Thyroid gland (tissue), 4 donors: ENCODE results near the gene USP34. TPM values are rescaled to one million over a fixed set of nuclear protein-coding genes. Genes with fewer than 3 reads are reported as not detected.

Experiments used
- DNase-seq, 2 donors: peaks; one replicate each; pipeline ENCODE4 v3.0.0-alpha.2; 2019
- H3K27ac ChIP-seq, 3 donors: fragments of 200-600 bp; sonication (generic); 1 replicate in 2 of 3; 2 replicates in 1 of 3; pipeline ENCODE4 v1.5.1; 2016 to 2019; ENCODE audit warnings: mild to moderate bottlenecking in 1 of 3, moderate library complexity in 1 of 3
- H3K27me3 ChIP-seq: fragments of 200-600 bp; sonication (generic); one replicate; pipeline ENCODE4 v1.5.1; 2019
- H3K36me3 ChIP-seq, 2 donors: fragments of 200-600 bp; sonication (generic); one replicate each; pipeline ENCODE4 v1.5.1; 2016 to 2019
- H3K4me1 ChIP-seq, 2 donors: fragments of 200-600 bp; sonication (generic); one replicate each; pipeline ENCODE4 v1.5.1; 2017 to 2019
- H3K4me3 ChIP-seq, 3 donors: fragments of 200-600 bp; sonication (generic); replicated peaks in 1 of 3; 1 replicate in 2 of 3; 2 replicates in 1 of 3; pipeline ENCODE4 v1.5.1; 2016; ENCODE audit warnings: mild to moderate bottlenecking in 1 of 3
- H3K9me3 ChIP-seq: fragments of 200-600 bp; sonication (generic); one replicate; pipeline ENCODE4 v1.5.1; 2017
- POLR2A ChIP-seq, 2 donors: fragments of 450-650 bp; IDR thresholded peaks; one replicate each; pipeline ENCODE4 v1.6.1; 2017; ENCODE audit warnings: antibody characterized with exemption in 2 of 2, mild to moderate bottlenecking in 2 of 2, moderate library complexity in 1 of 2
- WGBS, 2 donors: methylation state at CpG; one replicate each; pipeline ENCODE4 v1.1.5; 2017; 5-methylcytosine and 5-hydroxymethylcytosine counted together
- intact Hi-C: fragments of 100-400 bp; cut with DNase I; formaldehyde crosslinking; loops from one replicate; pipeline ENCODE4 v1.15.1; 2023
- total RNA-seq, 4 donors: library from RNA; depleted of rRNA; stranded (reverse); fragments of >200 nt; gene quantifications; one replicate each; pipeline ENCODE4 v1.2.3, GENCODE V29; 2016
- TF ChIP-seq, protein P1 (sequence below), 6 experiments: fragments of 200-600 bp in 3 of 6; fragments of 450-650 bp in 3 of 6; sonication (generic) in 3 of 6; IDR thresholded peaks; one replicate each; pipeline ENCODE4 v1.5.1; 2016 to 2019; ENCODE audit warnings: antibody characterized with exemption in 6 of 6, mild to moderate bottlenecking in 2 of 6, inconsistent platforms in 1 of 6, moderate library complexity in 1 of 6

Gene USP34
- total RNA-seq, 4 donors from 2014 or later = 171 to 271 (median 231) TPM

DNA sequence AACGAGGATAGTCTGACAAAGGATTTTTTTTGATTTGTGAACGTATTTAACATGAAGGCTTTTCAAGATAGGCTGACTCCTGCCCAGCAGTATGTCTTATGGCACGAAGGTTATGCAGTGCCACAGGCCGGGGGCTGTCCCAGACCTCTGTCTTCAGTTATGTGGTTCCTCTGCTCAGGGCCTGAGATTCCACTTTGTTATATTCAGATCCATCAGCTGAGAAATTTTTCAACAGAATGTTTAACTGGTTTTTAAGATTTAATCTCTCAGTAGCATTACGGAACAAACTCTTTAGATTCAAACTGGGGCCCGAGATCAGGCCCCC, 288.9 kb downstream of the USP34 start:
- no peak for TF ChIP-seq POLR2A (IDR thresholded peaks at IDR 0.05)
- TF ChIP-seq, protein P1, sequence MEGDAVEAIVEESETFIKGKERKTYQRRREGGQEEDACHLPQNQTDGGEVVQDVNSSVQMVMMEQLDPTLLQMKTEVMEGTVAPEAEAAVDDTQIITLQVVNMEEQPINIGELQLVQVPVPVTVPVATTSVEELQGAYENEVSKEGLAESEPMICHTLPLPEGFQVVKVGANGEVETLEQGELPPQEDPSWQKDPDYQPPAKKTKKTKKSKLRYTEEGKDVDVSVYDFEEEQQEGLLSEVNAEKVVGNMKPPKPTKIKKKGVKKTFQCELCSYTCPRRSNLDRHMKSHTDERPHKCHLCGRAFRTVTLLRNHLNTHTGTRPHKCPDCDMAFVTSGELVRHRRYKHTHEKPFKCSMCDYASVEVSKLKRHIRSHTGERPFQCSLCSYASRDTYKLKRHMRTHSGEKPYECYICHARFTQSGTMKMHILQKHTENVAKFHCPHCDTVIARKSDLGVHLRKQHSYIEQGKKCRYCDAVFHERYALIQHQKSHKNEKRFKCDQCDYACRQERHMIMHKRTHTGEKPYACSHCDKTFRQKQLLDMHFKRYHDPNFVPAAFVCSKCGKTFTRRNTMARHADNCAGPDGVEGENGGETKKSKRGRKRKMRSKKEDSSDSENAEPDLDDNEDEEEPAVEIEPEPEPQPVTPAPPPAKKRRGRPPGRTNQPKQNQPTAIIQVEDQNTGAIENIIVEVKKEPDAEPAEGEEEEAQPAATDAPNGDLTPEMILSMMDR (IDR thresholded peaks at IDR 0.05) = no peak

DNA sequence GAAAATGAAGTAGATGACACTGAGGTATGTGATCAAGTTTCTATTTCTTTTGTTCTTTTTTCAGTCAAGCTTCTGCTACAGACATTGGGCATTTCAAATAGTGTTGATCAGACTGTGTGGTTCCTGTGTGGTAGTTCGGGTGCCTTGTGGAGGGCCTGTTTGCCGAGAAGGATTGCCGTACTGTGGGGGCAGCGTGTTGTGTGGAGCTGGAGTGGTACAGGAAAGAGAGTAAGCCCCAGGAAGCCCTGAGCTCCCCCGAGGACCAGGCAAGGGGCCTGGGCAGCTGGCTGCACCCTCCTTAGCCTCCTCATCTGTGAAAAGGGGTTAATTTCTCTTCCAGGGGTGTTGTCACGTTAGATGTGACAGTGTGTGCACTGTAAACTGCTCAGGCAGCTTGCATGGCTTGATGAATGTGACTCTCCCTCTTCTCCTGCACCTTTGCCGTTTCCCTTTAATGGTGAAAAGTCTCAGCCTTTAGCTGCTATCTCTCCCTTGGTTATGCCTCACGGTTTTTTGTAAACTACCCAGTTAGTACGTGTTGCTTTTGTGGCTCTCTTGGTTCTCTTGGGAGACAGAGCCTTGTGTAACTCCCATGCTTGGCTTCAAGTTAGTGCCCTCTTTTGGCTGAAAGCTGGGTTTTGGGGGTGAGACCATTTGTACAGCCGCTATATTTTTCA, 289.4 kb downstream of the USP34 start:
- H3K4me1 ChIP-seq = peaks cover 34 to 42% of the 10 kb centered on the region in 2 donors
- TF ChIP-seq POLR2A (IDR thresholded peaks at IDR 0.05) = no peak
- TF ChIP-seq, protein P1 (IDR thresholded peaks at IDR 0.05) = no peak
- H3K4me3 ChIP-seq = no peak overlapping the region
- H3K27ac ChIP-seq = peak overlapping the region in 2 of 3 donors; percentile 2 to 69
- DNase-seq = no peak
- WGBS, 2 donors = 58 to 63% methylated on average over 10 of the region's 10 CpGs
- intact Hi-C loops = no loop called here
- H3K9me3 ChIP-seq = no peaks in the 10 kb centered on the region
- peaks cover 34 to 40% of the 10 kb centered on the region in 2 donors for H3K36me3 ChIP-seq
- no peaks in the 10 kb centered on the region for H3K27me3 ChIP-seq

More for the DNA sequence above, 288.9 kb downstream of the USP34 start:
- no peak overlapping the region for H3K4me3 ChIP-seq
- intact Hi-C loops = no loop called here
- H3K27ac ChIP-seq = peak overlapping the region in 2 of 3 donors; percentile 2 to 69
- H3K9me3 ChIP-seq = no peaks in the 10 kb centered on the region
- no peak for DNase-seq
- H3K36me3 ChIP-seq = peaks cover 39 to 45% of the 10 kb centered on the region in 2 donors
- H3K27me3 ChIP-seq = no peaks in the 10 kb centered on the region
- WGBS, 2 donors = 84 to 87% methylated on average over 6 of the region's 6 CpGs
- H3K4me1 ChIP-seq = peaks cover 34 to 42% of the 10 kb centered on the region in 2 donors

DNA sequence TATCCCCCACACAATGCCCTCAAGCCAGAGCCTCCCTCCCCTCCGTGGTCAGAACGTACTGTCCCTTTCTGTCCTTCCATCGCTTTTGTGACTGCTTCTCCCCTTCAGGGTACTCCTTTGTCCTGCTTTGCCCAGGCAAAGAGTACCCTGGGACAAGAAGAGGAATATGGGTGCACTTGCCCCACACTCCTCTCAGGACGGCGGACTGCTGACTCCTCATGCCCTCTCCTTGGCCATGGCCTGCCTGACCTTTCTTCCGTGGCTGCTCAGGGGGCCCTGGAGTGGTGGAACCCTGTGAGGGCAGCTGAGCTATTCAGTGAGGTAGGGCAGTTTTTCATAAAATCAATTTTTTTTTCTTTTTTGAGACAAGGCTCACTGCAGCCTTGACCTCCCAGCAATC, 290.2 kb downstream of the USP34 start:
- H3K4me3 ChIP-seq = no peak overlapping the region
- peaks cover 28 to 32% of the 10 kb centered on the region in 2 donors for H3K36me3 ChIP-seq
- peaks cover 34 to 42% of the 10 kb centered on the region in 2 donors for H3K4me1 ChIP-seq
- no peak for DNase-seq
- H3K27me3 ChIP-seq = no peaks in the 10 kb centered on the region
- TF ChIP-seq, protein P1 (IDR thresholded peaks at IDR 0.05) = no peak
- no peak for TF ChIP-seq POLR2A (IDR thresholded peaks at IDR 0.05)
- H3K9me3 ChIP-seq = no peaks in the 10 kb centered on the region
- peak overlapping the region in 2 of 3 donors; percentile 22 to 69 for H3K27ac ChIP-seq
- WGBS, 2 donors = 89 to 99% methylated on average over 6 of the region's 6 CpGs
- intact Hi-C loops = no loop called here

DNA sequence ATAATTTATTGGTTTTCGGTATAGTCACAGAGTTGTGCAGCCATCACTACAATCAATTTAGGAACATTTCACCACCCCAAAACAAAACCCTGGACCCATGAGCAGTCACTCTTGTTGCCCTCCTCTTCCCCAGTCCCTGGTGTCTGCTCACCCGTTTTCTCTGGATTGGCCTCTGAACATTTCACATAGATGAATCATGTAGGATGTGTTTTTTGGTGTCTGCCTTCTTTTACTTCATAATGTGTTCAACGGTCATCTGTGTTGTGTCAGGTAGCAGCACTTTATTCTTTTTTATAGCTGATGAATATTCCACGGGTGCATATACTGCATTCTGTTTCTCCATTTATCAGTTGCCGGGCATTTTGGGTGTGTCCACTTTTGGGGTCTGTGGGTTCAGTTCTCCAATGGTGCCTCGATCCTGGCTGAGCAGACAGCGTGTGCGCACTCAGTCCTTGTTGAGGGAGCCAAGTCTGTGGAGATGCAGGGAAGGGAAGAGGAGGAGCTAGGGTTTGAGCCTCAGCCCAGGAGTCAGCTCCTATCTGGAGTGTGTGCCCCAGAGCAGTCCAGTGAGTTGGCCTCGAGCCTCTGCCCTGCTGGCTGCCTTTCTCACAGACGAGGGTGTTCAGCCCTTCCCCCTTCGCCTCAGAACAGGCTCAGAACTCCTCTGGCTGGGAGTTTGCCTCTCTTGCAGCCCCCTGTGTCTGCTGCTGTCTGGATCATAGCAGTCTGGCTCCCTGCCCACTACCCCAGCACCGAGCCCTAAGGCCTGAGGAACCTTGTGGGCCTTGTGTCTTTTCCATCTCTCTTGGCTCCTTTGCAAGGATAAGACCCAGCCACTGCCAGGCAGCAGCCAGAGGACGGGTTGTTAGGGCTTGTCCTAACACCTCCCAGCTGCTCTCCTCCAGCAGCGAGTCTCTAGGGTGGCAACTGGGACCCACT, 290.9 kb downstream of the USP34 start:
- Histone ChIP-seq H3K36me3 (peaks cover 21 to 25% of the 10 kb centered on the region in 2 donors), H3K4me1 (peaks cover 34 to 42% of the 10 kb centered on the region in 2 donors), H3K9me3 (no peaks in the 10 kb centered on the region), H3K27ac (peak overlapping the region in 2 of 3 donors; percentile 69 to 99), H3K27me3 (no peaks in the 10 kb centered on the region), H3K4me3 (peak overlapping the region in 1 of 3 donors; percentile 6)
- no peak for TF ChIP-seq POLR2A (IDR thresholded peaks at IDR 0.05)
- TF ChIP-seq, protein P1 (IDR thresholded peaks at IDR 0.05) = no peak
- 65 to 71% methylated on average over 12 to 13 of the region's 14 CpGs for WGBS, 2 donors
- intact Hi-C loops = loop anchor here (10.0 kb wide), 1 partner anchor 585 kb away; no protein-coding TSS in a partner anchor
- DNase-seq = peak; percentile 37 to 49
